Dermis microvascular lymphatic vessel endothelial cell (primary cell): Measurements from ENCODE around the gene ARHGEF6. TPM values are rescaled to one million over a fixed set of nuclear protein-coding genes. Genes with fewer than 3 reads are reported as not detected.
"Not testable (repeated sequence)": the region's sequence is repeated elsewhere in the genome, so short reads cannot be mapped to it uniquely, and the experiment has no call there.

ENCODE experiments used
- DNase-seq, 2 donors: peaks; one replicate each; pipeline versions ENCODE4 v3.0.0 to v3.0.0-alpha.2; 2010; ENCODE audit warnings: low read depth in 2 of 2
- total RNA-seq: library from RNA; depleted of rRNA; stranded (reverse); fragments of >200 nt; gene quantifications from 2 replicates; pipeline ENCODE4 v1.2.1, GENCODE V29; 2014

ARHGEF6 gene
- 8.9 and 15.4 TPM in 2 replicates for total RNA-seq

DNA sequence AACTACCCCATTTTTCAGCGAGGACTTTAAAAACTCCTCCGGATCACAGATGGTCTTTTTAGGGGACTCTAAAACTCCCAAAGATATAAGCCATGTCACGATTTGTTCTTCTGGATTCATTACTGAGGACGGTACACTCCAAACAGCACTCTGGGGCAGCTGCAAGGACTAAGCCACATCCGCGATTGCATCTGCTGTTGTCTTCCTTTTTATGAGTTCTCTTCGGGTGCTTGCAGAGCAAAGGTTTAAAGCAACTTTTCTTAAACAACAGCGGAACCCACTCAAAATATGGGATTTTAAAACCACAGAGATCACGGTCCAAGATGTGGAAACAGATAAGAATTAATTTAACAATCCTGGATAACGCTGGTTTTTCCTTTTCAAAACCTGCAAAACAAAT is at the start of gene ARHGEF6:
Gene ARHGEF6, minus strand, starts transcription at position 170 of the 400 bp plus-strand sequence. Its CDS starts 50 bp downstream, at position 120.
- no peak for DNase-seq

- no peak for DNase-seq
These were observed 48.7 kb upstream of the ARHGEF6 start for GRCh38 chrX:136829413-136829812.

GRCh38 chrX:136828830-136829229 is 48.1 kb upstream of the ARHGEF6 start:
- peak in 1 of 2 donors; percentile 2 for DNase-seq

GRCh38 chrX:136827026-136827425 is 46.3 kb upstream of the ARHGEF6 start:
- peak in 1 of 2 donors; percentile 1 for DNase-seq

DNA sequence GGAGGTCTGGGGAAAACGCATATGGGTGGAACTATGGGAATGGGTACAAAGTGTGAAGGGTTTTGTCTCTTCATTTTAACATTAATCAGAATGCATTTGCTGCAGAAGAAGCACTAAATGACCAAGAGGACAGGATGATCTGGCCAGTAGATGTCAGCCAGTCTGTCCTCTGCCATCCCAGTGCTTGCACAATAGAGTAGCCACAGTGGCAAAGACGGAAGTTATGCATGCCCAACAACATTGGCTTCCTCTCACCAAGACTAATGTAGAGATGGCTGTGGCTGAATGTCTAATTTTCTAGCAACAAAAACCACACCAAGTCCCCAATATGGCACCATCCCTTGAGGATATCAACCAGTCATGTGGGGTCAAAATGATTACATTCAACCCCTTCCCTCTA is 45.0 kb upstream of the ARHGEF6 start:
- DNase-seq: no peak

DNA sequence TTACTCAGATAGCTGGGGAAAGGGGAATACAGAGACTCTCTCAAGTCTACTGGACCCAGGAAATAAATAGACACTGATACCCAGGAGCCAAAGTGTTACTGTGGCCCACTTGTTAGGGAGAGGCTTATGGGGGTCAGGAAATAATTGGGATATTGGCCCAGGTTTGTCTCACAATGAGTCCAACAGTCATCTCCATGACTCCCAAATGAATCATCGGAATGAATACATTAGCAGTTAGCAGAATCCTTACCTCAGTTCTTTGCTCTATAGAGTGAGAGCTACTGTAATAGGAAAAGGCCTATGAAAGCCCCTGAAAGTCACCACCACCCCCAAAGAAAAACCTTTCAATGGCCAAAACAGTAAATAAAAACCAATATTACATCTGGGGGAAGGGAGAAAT is 42.4 kb upstream of the ARHGEF6 start:
- DNase-seq: no peak

- no peak for DNase-seq
These were observed 41.8 kb upstream of the ARHGEF6 start for GRCh38 chrX:136822337-136823095.

- DNase-seq: not testable (repeated sequence)
These were observed 39.0 kb upstream of the ARHGEF6 start for GRCh38 chrX:136819756-136820155.

DNA sequence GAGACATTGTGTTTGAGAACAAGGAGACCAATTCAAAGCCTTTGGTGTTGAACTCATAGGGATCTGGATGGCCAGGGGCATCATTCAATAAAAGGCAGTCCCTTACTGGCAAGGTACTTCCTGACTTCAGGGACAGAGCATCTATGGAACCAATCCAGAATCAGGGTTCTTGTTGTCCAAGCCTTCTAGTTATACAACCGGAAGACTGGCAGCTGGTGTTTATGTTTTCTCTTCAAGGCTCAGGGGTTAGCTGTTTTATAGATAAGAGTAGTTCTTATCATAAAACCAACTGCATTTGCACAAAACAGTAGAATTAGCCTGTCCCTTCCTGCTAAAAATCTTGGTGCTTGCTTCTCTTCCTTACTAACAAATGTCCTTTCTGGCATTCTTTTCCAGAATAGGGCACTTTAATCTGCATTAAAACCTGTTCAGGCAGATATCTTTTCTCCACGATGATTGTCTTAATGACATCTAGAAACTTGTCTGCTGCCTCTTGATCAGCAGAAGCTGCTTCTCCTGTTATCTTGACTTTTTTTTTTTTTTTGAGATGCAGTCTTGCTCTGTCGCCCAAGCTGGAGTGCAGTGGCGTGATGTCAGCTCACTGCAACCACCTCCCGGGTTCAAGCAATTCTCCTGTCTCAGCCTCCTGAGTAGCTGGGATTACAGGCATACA is 38.4 kb upstream of the ARHGEF6 start:
- no peak for DNase-seq

DNA sequence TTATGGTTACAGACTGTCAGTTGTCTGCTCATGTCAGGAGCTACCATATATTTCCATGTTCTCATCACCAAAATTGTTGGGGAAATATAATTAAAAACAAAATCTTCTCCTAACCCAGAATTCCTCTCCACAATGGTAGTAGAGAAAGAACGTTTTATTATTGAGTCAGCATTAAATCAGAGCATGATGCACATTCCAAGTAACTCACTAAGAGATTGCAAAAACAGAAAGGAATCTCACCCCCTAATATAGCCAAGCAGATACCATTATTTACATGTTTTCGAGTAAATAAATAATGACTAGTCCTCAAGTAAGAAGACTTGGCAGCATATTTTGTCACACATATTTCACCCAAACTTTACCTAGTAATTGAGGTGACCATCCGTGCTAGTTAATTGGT is 36.2 kb upstream of the ARHGEF6 start:
- no peak for DNase-seq

DNA sequence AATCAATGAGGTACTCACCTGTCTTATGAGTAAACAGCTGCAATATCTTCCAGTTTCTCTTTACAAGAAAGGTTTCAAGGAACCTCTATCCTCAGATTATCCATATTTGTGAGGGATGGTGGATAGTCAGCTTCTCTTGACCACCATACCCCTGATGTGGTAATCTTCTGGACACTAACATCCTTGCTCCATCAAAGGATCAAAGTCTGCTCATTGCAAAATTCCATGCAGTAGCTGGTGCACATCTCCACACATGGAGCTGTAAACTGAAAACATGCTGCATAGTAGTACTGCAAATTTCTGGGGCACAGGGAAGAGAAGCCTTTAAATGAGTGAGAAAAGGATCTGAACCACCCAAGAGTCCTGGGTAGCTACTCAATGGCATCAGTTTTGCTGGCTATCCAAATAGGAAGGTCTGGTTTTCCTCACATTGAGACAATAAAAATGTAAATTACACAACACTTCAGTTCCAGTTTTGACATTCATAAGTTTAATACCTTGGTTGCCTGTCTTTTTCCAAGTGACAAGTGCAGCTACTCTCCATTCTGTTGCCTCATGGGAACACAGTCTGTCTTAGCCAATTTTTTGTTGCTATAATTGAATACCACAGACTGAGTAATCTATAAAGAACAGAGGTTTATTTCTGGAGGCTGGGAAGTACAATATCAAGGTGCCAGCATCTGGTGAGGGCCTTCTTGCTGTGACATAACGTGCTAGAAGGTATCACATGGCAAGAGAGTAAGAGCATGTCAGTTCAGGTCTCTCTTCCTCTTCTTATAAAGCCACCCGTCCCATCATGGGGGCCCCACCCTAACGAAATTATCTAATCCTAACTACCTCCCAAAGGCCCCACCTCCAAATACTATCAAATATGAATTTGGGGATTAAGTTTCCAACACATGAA is 34.4 kb upstream of the ARHGEF6 start:
- DNase-seq: no peak

DNA sequence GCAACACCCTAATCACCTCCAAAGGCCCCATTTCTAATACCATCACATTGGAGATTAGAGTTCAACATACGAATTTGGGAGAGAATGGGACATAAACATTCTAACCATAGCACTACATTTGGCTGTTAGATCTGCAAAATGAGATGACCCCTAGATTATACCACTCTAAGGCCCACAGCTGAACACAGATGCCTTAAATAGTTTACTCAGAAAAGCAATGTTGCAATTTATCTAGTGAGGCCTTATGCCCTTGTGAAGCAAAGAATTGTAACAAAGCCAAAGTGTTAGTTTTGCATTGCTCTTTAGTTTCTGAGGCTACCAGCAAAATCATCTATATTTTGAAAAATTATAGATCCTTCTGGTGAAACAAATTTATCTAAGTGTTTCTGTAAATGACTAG is 31.6 kb upstream of the ARHGEF6 start:
- no peak for DNase-seq

- no peak for DNase-seq
These were observed 29.8 kb upstream of the ARHGEF6 start for GRCh38 chrX:136810493-136810892.

- no peak for DNase-seq
These were observed 26.2 kb upstream of the ARHGEF6 start for GRCh38 chrX:136806891-136807410.

DNA sequence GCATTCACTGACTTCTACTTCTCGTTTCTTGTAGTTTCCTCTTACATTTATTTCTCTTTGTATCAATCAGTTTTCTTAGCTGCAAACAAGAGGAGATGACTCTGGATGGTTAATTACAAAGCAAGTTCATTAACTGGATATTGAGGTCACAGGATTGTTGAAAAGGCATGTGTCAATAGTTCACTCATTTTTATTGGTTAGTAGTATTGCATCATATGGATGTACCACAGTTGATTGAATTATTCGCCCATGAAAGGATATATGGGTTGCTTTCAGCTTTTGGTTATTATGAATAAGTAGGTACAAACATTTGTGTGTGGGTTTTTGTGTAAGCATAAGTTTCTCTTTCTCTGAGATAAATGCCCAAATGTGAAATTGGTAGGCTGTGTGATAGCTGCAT is 21.8 kb upstream of the ARHGEF6 start:
- DNase-seq: no peak

DNA sequence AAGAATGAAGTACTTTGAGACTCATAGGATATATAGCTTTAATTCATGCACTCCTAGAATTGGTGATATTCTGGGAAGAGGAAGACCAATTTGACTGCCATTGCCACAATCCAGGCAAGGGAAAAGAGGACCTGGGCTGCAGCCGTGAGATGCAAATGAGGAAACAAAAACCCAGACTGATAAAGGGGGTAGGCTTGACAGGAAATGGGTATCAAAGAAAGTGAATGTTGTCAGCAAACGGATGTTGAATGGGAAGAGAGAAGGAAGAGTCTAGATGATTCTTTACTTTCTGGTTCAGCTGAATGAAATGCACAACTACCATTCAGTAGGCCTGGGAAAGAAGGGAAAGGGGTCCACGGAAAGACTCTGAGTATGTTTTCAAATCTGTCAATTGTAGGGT is 17.1 kb upstream of the ARHGEF6 start:
- DNase-seq: no peak

- not testable (repeated sequence) for DNase-seq
These were observed 14.4 kb upstream of the ARHGEF6 start for GRCh38 chrX:136795132-136795531.

GRCh38 chrX:136794660-136795059 is 13.9 kb upstream of the ARHGEF6 start:
- not testable (repeated sequence) for DNase-seq

GRCh38 chrX:136794080-136794479 is 13.3 kb upstream of the ARHGEF6 start:
- no peak for DNase-seq

DNA sequence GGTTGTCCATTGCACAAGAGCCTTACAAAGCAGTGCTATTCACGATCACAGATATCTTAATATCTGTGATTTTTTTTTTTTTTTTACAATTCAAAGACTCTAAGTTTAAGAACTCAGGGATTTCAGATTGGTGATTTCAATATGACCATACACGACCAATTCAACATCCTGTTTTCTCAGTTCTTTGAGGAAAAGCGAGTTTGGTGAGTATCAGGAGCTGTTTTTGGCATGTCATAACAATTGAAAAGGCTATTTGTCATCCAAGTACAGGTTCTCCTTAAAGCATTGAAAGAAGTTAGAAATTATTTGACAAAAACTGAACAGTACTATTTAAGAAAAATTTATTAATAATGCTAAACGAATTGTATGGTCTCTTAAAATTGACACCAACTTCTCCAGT is 9.1 kb upstream of the ARHGEF6 start:
- no peak for DNase-seq

DNA sequence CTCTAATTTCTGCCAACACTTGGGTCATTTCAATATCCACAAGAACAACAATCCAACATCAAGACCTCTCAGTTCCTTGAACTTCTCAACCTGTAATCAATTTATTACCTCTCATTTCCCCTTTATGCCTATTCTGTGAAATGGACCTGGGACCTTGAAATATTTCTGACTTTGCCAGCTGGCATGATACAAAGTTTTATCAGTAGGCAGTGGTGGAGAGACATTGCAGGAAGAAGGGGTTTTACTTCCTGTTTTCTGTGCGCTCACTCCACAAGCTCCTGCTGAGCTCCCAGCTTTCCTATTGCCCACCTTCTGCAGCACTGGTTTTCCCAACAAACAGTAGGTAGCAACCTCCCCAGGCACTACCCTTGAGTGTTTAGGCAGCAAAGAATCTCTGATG is 3.5 kb upstream of the ARHGEF6 start:
- DNase-seq: no peak

GRCh38 chrX:136783159-136783558 is 2.4 kb upstream of the ARHGEF6 start:
- DNase-seq: no peak
